Stomach (tissue), 9 donors: Measurements from ENCODE around the gene MLLT6. TPM values are rescaled to one million over a fixed set of nuclear protein-coding genes. Genes with fewer than 3 reads are reported as not detected.

Source experiments
- DNase-seq, 2 donors: peaks; one replicate each; pipeline versions ENCODE4 v3.0.0 to v3.0.0-alpha.2; 2013 to 2019
- H3K27ac ChIP-seq, 5 donors: fragments of 200-600 bp in 4 of 5; sonication (generic) in 4 of 5; one replicate each; pipeline ENCODE4 v1.5.1; 2013 to 2019; ENCODE audit warnings: mild to moderate bottlenecking in 1 of 5, moderate library complexity in 1 of 5
- H3K27me3 ChIP-seq, 3 donors: fragments of 200-600 bp; sonication (generic); one replicate each; pipeline ENCODE4 v1.5.1; 2017 to 2019; ENCODE audit warnings: mixed run types in 1 of 3
- H3K36me3 ChIP-seq, 4 donors: fragments of 200-600 bp; sonication (generic); 1 replicate in 3 of 4; 2 replicates in 1 of 4; pipeline ENCODE4 v1.5.1; 2016 to 2019
- H3K4me1 ChIP-seq, 4 donors: fragments of 200-600 bp; sonication (generic); one replicate each; pipeline ENCODE4 v1.5.1; 2016 to 2019
- H3K4me3 ChIP-seq, 4 donors: fragments of 200-600 bp; sonication (generic) in 3 of 4; one replicate each; pipeline ENCODE4 v1.5.1; 2016 to 2019; ENCODE audit warnings: mild to moderate bottlenecking in 1 of 4
- H3K9me3 ChIP-seq, 4 donors: fragments of 200-600 bp; sonication (generic); one replicate each; pipeline ENCODE4 v1.5.1; 2016 to 2019
- EP300 ChIP-seq: sonication (generic); formaldehyde crosslinking; IDR thresholded peaks from one replicate; pipeline ENCODE4 v1.6.1; 2017; ENCODE audit warnings: antibody characterized with exemption
- POLR2A ChIP-seq, 4 donors: fragments of 450-650 bp; IDR thresholded peaks; one replicate each; pipeline ENCODE4 v1.6.1; 2016; ENCODE audit warnings: antibody characterized with exemption in 4 of 4, control low read depth in 2 of 4, mild to moderate bottlenecking in 1 of 4, moderate library complexity in 1 of 4
- POLR2AphosphoS5 ChIP-seq, 3 donors: sonication (generic); formaldehyde crosslinking; IDR thresholded peaks; one replicate each; pipeline ENCODE4 v1.6.1; 2016; ENCODE audit warnings: antibody characterized with exemption in 3 of 3
- WGBS, 5 donors: extraction: QIAGEN DNeasy Blood & Tissue Kit in 3 of 5; methylation state at CpG; one replicate each; pipeline versions ENCODE4 v1.1.5 to v1.1.7; 2013 to 2018; 5-methylcytosine and 5-hydroxymethylcytosine counted together
- intact Hi-C: fragments of 100-400 bp; cut with DNase I; formaldehyde crosslinking; loops from one replicate; pipeline ENCODE4 v1.15.1; 2023; ENCODE audit warnings: low total_unique reads
- polyA plus RNA-seq, 3 donors: library from polyadenylated mRNA; stranded (reverse); fragments of 200-250 nt; gene quantifications; one replicate each; pipeline ENCODE4 v1.2.3, GENCODE V29; 2013
- total RNA-seq, 5 donors: library from RNA; depleted of rRNA; stranded (reverse); fragments of >200 nt; gene quantifications; one replicate each; pipeline versions ENCODE4 v1.1.0 to v1.2.3, GENCODE V29; 2014 to 2016
- TF ChIP-seq, protein P1 (sequence below), 7 experiments: fragments of 450-650 bp in 4 of 7; fragments of 200-600 bp in 3 of 7; sonication (generic) in 3 of 7; IDR thresholded peaks; one replicate each; pipeline ENCODE4 v1.5.1; 2016 to 2019; ENCODE audit warnings: antibody characterized with exemption in 7 of 7, control low read depth in 2 of 7, mild to moderate bottlenecking in 1 of 7
- donor health status: healthy with polysubstance abuse.
- donor health status: Bipolar disorder and iron deficiency.
- donor health status: healthy.

The MLLT6 gene
- total and polyA plus RNA-seq, 8 donors = 26.0 to 312 (median 55.7) TPM

DNA sequence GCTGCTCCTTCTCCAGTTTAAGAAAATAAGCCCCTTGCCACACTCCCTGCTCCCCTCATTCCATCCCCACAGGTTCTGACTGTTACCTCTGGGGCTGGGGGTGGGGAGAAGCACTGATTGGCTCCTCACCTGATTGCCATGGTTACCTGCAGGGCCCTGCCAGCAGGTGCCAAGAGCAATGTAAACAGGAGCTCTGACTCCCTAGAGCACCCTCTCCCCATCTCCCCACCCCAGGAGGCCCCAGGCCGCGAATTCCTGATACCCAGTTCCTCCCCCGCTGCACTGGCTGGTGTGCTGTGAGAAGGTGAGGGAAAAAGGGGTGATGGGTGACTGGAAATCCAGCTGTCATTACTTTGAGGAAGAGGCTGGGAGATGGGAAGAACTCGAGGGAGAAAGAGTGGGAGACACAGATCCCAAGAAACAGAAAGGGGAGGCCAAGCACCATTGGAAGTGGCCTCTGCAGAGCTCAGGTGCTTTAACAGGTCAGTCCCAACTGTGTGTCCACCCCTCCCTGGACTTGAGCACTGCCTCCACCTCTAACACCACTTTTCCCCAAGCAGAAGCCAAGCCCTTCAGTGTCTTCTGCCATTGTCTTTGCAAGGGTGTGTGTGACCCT, 38.6 kb downstream of the MLLT6 start:
- no peak for TF ChIP-seq EP300
- TF ChIP-seq POLR2A (IDR thresholded peaks at IDR 0.05) = no peak
- no peak for TF ChIP-seq POLR2AphosphoS5 (IDR thresholded peaks at IDR 0.05)
- TF ChIP-seq, protein P1, sequence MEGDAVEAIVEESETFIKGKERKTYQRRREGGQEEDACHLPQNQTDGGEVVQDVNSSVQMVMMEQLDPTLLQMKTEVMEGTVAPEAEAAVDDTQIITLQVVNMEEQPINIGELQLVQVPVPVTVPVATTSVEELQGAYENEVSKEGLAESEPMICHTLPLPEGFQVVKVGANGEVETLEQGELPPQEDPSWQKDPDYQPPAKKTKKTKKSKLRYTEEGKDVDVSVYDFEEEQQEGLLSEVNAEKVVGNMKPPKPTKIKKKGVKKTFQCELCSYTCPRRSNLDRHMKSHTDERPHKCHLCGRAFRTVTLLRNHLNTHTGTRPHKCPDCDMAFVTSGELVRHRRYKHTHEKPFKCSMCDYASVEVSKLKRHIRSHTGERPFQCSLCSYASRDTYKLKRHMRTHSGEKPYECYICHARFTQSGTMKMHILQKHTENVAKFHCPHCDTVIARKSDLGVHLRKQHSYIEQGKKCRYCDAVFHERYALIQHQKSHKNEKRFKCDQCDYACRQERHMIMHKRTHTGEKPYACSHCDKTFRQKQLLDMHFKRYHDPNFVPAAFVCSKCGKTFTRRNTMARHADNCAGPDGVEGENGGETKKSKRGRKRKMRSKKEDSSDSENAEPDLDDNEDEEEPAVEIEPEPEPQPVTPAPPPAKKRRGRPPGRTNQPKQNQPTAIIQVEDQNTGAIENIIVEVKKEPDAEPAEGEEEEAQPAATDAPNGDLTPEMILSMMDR (IDR thresholded peaks at IDR 0.05) = no peak
- Histone ChIP-seq H3K27ac (peak overlapping the region in 4 of 5 donors; percentile 76 to 90 (median 82)), H3K4me1 (peaks cover 55 to 87% (median 76%) of the 10 kb centered on the region in 4 donors), H3K9me3 (no peaks in the 10 kb centered on the region), H3K27me3 (peaks cover 0 to 24% (median 10%) of the 10 kb centered on the region in 3 donors), H3K4me3 (no peak overlapping the region), H3K36me3 (peaks cover 0 to 16% (median 15%) of the 10 kb centered on the region in 4 donors)
- intact Hi-C loops = no loop called here
- 35 to 59% (median 47%) methylated on average over 4 of the region's 4 CpGs for WGBS, 5 donors
- peak in 1 of 2 donors; percentile 82 for DNase-seq

DNA sequence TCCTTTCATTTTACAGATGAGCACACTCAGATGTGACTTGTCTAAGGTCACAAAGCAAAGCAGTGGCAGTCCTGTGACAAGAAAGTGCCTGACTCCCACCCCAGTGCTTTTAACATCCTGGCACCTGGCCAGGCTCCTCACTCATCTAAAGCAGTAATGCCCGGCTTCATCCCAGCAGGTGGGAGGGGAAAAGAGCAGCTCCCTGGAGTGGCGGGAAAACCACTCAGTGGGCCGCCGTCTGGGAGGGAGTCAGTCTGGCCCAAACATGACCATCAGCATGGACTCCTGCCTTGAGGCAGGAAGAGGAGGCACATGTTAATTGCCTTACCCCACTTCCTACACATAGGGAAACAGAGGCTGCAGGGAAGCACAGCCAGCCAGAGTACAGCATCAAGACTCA, 40.5 kb downstream of the MLLT6 start:
- H3K36me3 ChIP-seq = no peaks in the 10 kb centered on the region
- no peak for TF ChIP-seq EP300
- TF ChIP-seq POLR2A (IDR thresholded peaks at IDR 0.05) = no peak
- TF ChIP-seq POLR2AphosphoS5 (IDR thresholded peaks at IDR 0.05) = no peak
- TF ChIP-seq, protein P1 (IDR thresholded peaks at IDR 0.05) = no peak
- intact Hi-C loops = no loop called here
- H3K9me3 ChIP-seq = no peaks in the 10 kb centered on the region
- H3K27ac ChIP-seq = peak overlapping the region in 4 of 5 donors; percentile 22 to 94 (median 92)
- H3K27me3 ChIP-seq = peaks cover 0 to 43% (median 15%) of the 10 kb centered on the region in 3 donors
- H3K4me1 ChIP-seq = peaks cover 71 to 100% (median 95%) of the 10 kb centered on the region in 4 donors
- WGBS, 5 donors = 38 to 58% (median 39%) methylated on average over 4 of the region's 4 CpGs
- H3K4me3 ChIP-seq = no peak overlapping the region
- no peak for DNase-seq

DNA sequence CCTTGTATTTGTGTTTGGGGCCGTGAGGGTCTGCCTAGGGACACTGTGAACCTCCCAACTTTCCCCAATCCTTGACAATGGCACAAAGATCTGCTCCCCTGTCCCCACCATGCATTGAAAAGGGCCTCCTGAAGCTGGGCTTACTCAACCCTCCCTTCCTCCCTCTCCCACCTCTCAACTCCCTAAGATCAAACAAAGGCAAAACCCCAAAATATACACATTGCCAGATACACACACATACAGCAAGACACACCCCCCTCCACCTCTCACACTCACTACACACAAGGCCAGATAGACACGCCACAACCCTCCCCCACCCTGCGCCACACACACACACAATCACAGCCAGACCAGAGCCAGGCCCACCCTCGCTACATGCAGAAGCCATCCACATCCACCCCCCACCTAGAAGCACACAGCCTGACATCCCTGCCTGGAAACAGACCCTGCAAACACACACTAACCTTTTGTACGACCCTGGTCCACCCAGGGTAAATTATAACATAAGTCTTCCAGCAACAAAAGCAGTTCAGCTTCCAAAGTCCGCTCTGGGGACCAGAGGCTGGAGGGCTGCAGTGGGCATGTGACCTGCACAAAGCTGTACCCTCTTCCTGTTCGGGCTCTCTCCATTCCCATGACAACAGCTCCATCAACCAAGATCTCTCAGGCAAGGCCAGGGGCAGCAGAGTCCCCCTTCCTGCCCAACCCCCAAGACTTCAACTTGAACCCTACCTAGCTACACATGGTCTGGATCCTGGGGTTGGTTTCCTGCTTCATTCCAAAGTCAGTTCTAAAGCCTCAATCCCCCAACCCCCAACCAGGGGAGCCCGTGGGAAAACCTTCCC, 41.2 kb downstream of the MLLT6 start:
- intact Hi-C loops = no loop called here
- peak overlapping the region in 3 of 4 donors; percentile 83 to 88 (median 84) for H3K4me3 ChIP-seq
- peak in 1 of 2 donors; percentile 66 for DNase-seq
- WGBS, 5 donors = 29 to 44% (median 35%) methylated on average over 8 of the region's 8 CpGs
- TF ChIP-seq, protein P1 (IDR thresholded peaks at IDR 0.05) = no peak
- TF ChIP-seq POLR2AphosphoS5 (IDR thresholded peaks at IDR 0.05) = no peak
- no peak for TF ChIP-seq POLR2A (IDR thresholded peaks at IDR 0.05)
- no peak for TF ChIP-seq EP300
- no peaks in the 10 kb centered on the region for H3K36me3 ChIP-seq
- H3K4me1 ChIP-seq = peaks cover 75 to 100% (median 94%) of the 10 kb centered on the region in 4 donors
- H3K27ac ChIP-seq = peak overlapping the region; percentile 22 to 94 (median 93)
- H3K9me3 ChIP-seq = no peaks in the 10 kb centered on the region
- H3K27me3 ChIP-seq = peaks cover 0 to 45% (median 15%) of the 10 kb centered on the region in 3 donors

DNA sequence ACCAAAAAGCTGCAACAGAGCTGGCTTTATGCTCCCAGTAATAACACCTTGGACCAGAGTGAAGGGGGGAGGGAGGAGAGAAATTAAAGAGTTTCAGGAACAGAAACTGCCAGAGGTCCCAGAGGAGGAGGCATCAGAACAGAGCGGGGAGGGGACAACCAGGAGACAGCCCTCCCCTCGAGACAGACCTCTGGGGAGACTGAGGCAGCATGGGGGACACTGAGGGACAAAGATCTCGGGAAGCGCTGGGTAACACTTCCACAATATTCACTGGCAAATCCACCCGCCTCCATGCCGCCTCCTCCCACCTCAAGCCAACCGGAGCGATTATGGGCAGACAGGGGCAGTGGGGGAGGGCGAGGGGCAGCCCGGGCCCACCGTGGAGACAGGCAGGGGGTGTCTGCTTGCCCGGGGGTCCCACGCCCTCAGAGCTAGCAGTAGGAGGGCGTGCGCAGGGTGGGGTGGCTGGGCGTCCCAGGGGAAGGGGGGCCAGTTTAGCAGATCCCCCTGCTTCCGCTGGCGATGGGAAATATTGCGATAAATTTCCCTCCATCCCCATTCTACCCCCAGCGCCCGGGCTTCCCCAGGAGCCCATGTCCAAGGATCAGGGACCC, 41.9 kb downstream of the MLLT6 start:
- WGBS, 5 donors = 5 to 10% (median 9%) methylated on average over 10 to 21 of the region's 21 CpGs
- no peak for TF ChIP-seq POLR2A (IDR thresholded peaks at IDR 0.05)
- TF ChIP-seq POLR2AphosphoS5 (IDR thresholded peaks at IDR 0.05) = no peak
- Histone ChIP-seq H3K27me3 (peaks cover 0 to 45% (median 15%) of the 10 kb centered on the region in 3 donors), H3K9me3 (no peaks in the 10 kb centered on the region), H3K36me3 (no peaks in the 10 kb centered on the region), H3K27ac (peak overlapping the region; percentile 79 to 94 (median 93)), H3K4me1 (peaks cover 71 to 96% (median 88%) of the 10 kb centered on the region in 4 donors), H3K4me3 (peak overlapping the region; percentile 83 to 88 (median 84))
- no peak for DNase-seq
- intact Hi-C loops = no loop called here
